ENCODE measurements around the gene GTF2IRD1. TPM values are rescaled to one million over a fixed set of nuclear protein-coding genes. Genes with fewer than 3 reads are reported as not detected.

The GTF2IRD1 gene
- total RNA-seq, 1 experiment from 2014 or later: 54.0 TPM

DNA sequence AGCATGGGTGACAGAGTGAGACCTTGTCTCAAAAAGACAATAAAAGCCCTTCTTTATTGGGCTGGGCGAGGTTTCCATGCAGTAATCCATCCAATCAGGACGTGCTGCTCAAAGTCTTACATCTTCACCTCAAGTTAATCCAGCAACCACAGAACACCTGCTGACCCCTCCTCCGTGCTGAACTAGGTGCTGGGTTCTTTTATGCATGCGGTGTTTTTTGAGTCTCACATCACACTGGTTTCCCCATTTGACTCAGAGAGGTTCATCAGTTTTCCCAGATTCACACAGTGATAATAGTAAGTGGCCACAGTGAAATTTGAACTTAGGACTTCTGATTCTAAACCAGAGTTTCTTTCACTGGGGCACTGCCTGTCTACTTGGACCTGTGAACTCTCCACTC is 145.5 kb downstream of the GTF2IRD1 start:
- no peak for ATAC-seq
- no peaks in the 10 kb centered on the region for H3K27me3 ChIP-seq (ENCODE audit: control insufficient read depth, insufficient read depth, low read length)
- in situ Hi-C loops (cut with HindIII; ENCODE audit: low pct_unique_long_range_greater_than_20kb, low sequenced_read_pairs): no loop called here
- ChIA-PET POLR2A (no interaction called here), CTCF (no interaction called here)
- no peaks in the 10 kb centered on the region for H3K36me3 ChIP-seq (ENCODE audit: control insufficient read depth, insufficient read depth, low read length)
- H3K27ac ChIP-seq (ENCODE audit: low read length): no peak overlapping the region
- no TSS peak for BruUV-seq (replicated peaks)
- intact Hi-C loops (cut with micrococcal nuclease; ENCODE audit: unreplicated experiment): no loop called here
- no peak for DNase-seq (ENCODE audit: low read depth, low spot score)
- H3K4me1 ChIP-seq (ENCODE audit: control insufficient read depth, insufficient read depth, low read length): no peaks in the 10 kb centered on the region
- TF ChIP-seq, protein P1, sequence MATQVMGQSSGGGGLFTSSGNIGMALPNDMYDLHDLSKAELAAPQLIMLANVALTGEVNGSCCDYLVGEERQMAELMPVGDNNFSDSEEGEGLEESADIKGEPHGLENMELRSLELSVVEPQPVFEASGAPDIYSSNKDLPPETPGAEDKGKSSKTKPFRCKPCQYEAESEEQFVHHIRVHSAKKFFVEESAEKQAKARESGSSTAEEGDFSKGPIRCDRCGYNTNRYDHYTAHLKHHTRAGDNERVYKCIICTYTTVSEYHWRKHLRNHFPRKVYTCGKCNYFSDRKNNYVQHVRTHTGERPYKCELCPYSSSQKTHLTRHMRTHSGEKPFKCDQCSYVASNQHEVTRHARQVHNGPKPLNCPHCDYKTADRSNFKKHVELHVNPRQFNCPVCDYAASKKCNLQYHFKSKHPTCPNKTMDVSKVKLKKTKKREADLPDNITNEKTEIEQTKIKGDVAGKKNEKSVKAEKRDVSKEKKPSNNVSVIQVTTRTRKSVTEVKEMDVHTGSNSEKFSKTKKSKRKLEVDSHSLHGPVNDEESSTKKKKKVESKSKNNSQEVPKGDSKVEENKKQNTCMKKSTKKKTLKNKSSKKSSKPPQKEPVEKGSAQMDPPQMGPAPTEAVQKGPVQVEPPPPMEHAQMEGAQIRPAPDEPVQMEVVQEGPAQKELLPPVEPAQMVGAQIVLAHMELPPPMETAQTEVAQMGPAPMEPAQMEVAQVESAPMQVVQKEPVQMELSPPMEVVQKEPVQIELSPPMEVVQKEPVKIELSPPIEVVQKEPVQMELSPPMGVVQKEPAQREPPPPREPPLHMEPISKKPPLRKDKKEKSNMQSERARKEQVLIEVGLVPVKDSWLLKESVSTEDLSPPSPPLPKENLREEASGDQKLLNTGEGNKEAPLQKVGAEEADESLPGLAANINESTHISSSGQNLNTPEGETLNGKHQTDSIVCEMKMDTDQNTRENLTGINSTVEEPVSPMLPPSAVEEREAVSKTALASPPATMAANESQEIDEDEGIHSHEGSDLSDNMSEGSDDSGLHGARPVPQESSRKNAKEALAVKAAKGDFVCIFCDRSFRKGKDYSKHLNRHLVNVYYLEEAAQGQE (IDR thresholded peaks at IDR 0.05; ENCODE audit: insufficient read depth in 1 of 2, low read depth in 2 of 2, low read length in 1 of 2): no peak
- no peak for TF ChIP-seq POLR2AphosphoS5 (IDR thresholded peaks at IDR 0.05; ENCODE audit: low read depth, low read length)
- no peak for TF ChIP-seq SIN3A (IDR thresholded peaks at IDR 0.05; ENCODE audit: borderline replicate concordance, insufficient read depth, low read depth, low read length)
- no peak for TF ChIP-seq TCF7L2 (IDR thresholded peaks at IDR 0.05; ENCODE audit: low read depth, low read length)
- TF ChIP-seq, protein P2, sequence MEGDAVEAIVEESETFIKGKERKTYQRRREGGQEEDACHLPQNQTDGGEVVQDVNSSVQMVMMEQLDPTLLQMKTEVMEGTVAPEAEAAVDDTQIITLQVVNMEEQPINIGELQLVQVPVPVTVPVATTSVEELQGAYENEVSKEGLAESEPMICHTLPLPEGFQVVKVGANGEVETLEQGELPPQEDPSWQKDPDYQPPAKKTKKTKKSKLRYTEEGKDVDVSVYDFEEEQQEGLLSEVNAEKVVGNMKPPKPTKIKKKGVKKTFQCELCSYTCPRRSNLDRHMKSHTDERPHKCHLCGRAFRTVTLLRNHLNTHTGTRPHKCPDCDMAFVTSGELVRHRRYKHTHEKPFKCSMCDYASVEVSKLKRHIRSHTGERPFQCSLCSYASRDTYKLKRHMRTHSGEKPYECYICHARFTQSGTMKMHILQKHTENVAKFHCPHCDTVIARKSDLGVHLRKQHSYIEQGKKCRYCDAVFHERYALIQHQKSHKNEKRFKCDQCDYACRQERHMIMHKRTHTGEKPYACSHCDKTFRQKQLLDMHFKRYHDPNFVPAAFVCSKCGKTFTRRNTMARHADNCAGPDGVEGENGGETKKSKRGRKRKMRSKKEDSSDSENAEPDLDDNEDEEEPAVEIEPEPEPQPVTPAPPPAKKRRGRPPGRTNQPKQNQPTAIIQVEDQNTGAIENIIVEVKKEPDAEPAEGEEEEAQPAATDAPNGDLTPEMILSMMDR (IDR thresholded peaks at IDR 0.05): no peak
- no peak overlapping the region for H3K4me3 ChIP-seq (ENCODE audit: low read depth in 2 of 2, low read length in 2 of 2)
- no peaks in the 10 kb centered on the region for H3K9me3 ChIP-seq (ENCODE audit: control insufficient read depth, insufficient read depth, low read depth, low read length)

DNA sequence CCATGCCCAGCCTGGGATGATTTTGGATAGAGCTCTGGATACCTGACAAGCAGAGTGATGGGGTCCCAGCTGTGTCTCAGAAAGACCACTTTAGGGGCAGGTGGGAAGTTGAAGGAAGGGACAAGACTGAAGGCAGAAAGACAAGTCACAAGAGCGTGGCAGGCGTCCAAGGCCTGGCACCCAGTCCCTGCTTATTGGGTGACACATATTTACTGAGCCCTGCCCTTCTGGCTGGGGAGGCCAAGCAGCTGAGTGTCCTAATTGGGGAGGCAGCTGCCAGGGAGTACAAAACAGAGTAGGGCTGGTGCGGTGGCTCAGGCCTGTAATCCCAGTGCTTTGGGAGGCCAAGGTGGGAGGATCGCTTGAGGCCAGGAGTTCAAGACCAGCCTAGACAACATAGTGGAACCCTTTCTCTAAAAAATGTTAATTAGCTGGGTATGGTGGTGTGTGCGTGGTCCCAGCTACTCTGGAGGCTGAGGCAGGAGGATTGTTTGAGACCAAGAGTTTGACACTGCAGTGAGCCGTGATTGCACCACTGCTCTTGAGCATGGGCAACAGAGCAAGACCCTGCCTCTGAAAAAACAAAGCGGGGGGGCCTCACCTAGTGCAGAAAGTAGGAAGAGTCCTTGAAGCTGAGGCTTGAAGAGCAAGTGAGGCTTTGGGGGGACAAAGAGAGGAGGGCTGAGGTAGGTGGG is 150.8 kb downstream of the GTF2IRD1 start:
- TF ChIP-seq POLR2AphosphoS5 (IDR thresholded peaks at IDR 0.05; ENCODE audit: low read depth, low read length): no peak
- no peak for TF ChIP-seq TCF7L2 (IDR thresholded peaks at IDR 0.05; ENCODE audit: low read depth, low read length)
- TF ChIP-seq SIN3A (IDR thresholded peaks at IDR 0.05; ENCODE audit: borderline replicate concordance, insufficient read depth, low read depth, low read length): no peak
- TF ChIP-seq, protein P2 (IDR thresholded peaks at IDR 0.05): no peak
- TF ChIP-seq, protein P1 (IDR thresholded peaks at IDR 0.05; ENCODE audit: insufficient read depth in 1 of 2, low read depth in 2 of 2, low read length in 1 of 2): no peak
- peak overlapping the region; percentile 30; the same call in 1 of the 2 replicates for H3K27ac ChIP-seq (ENCODE audit: low read length)
- ATAC-seq (no peak), DNase-seq (ENCODE audit: low read depth, low spot score) (peak; percentile 45)
- H3K27me3 ChIP-seq (ENCODE audit: control insufficient read depth, insufficient read depth, low read length): no peaks in the 10 kb centered on the region
- BruUV-seq (replicated peaks): no TSS peak
- no peaks in the 10 kb centered on the region for H3K9me3 ChIP-seq (ENCODE audit: control insufficient read depth, insufficient read depth, low read depth, low read length)
- intact Hi-C loops (cut with micrococcal nuclease; ENCODE audit: unreplicated experiment): no loop called here
- H3K4me3 ChIP-seq (ENCODE audit: low read depth in 2 of 2, low read length in 2 of 2): no peak overlapping the region
- in situ Hi-C loops (cut with HindIII; ENCODE audit: low pct_unique_long_range_greater_than_20kb, low sequenced_read_pairs): no loop called here
- H3K4me1 ChIP-seq (ENCODE audit: control insufficient read depth, insufficient read depth, low read length): peaks cover 10% of the 10 kb centered on the region
- POLR2A ChIA-PET: interaction anchor here (0.6 kb wide), 1 partner anchor 10 kb away, joined by 8 read pairs; no protein-coding TSS in a partner anchor
- CTCF ChIA-PET: no interaction called here
- H3K36me3 ChIP-seq (ENCODE audit: control insufficient read depth, insufficient read depth, low read length): no peaks in the 10 kb centered on the region
